NCI-H1048 (cell line): ENCODE measurements around the gene PAQR5.
"Not testable (repeated sequence)": the region's sequence is repeated elsewhere in the genome, so short reads cannot be mapped to it uniquely, and the experiment has no call there.

Experiments
- DNase-seq: peaks from one replicate; lab custom pipeline; 2025; lab: John Stamatoyannopoulos, UW

Gene PAQR5, protein sequence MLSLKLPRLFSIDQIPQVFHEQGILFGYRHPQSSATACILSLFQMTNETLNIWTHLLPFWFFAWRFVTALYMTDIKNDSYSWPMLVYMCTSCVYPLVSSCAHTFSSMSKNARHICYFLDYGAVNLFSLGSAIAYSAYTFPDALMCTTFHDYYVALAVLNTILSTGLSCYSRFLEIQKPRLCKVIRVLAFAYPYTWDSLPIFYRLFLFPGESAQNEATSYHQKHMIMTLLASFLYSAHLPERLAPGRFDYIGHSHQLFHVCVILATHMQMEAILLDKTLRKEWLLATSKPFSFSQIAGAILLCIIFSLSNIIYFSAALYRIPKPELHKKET

DNA sequence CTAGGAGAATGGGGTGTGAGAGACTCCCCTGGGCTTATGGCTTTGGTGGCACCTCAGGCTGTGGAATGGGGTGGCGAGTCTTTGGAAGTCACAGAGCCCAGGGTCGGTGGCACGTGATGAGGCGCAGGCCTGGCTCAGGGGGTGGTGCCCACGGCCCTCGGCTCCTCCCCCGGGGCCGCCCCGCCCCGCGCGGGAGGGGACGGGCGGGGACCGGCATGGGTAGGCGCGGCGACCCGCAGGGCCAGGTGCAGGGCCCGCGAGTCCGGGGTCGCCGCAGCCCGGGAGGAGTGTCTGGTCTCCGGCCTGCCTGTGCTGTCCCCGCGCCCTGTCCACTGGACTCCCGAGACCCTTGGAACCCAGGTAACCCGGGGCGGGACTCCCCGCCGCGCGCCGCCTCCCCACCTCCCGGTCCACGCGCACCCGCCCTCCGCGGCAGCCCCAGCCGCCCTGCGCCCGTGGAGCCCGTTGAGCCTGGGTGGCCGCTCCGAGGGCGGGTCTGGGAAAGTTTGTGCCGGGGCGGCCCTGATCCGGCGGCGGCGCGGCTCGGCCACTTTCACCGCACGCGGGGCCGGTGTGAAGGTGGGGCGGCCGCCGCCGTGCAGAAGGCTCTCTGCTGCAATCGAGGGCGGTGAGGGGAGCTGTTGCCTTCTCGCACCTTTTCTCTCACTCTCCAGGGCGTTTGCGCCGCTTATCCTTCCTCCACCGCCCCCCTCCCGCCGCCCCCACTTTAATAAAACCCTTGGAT, at the start of gene PAQR5:
Gene PAQR5 (plus strand): TSS at position 216 of the 745 bp plus-strand sequence. CDS start 61,169 bp downstream, outside the sequence.
- DNase-seq: peak; percentile 11

DNA sequence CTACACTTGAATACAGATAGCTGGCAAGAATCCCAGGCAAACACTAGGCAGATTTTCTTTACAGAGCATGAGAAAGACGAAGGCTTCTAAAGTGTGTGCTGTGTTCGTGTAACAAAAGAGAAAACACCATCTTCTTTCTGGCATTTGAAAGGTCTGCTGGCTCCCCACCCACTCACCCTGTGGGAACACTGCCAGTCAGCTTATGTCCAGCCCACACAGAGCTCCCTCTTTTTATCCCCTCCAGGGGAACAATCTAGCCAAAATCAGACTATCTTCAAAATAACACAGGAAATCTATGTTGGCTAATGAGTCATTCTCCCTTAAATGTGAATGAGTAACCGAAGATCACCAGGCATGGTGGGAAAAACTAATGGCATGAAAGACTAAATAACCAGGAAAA, 45.6 kb upstream of the PAQR5 start:
- DNase-seq: no peak

DNA sequence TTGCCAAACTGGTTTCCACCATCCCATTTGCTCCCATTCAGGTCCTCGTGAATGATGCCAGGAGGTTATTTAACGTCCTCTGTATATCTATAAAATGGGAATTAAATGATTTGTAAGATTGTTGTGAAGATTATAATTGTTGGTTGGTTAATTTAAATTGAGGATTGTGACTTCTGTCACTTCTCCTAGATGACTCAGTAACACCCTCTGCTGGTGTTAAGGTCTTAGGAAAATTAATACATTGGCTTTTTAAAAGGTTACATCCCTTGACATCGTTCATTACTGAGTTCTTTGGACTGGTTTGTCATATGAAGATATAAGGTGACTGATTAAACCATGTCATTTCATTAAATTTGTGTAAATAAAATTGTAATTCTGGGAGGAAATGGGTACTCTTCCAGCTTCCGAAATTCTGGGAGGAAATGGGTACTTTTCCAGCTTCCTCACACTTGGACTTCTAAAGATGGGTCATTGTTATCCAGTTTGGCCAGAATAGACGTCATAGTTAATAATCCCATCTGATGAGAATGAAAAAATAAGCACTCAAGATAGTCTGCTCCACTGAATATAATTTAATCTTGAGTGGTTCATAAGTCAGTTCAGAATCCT, 33.3 kb upstream of the PAQR5 start:
- no peak for DNase-seq

DNA sequence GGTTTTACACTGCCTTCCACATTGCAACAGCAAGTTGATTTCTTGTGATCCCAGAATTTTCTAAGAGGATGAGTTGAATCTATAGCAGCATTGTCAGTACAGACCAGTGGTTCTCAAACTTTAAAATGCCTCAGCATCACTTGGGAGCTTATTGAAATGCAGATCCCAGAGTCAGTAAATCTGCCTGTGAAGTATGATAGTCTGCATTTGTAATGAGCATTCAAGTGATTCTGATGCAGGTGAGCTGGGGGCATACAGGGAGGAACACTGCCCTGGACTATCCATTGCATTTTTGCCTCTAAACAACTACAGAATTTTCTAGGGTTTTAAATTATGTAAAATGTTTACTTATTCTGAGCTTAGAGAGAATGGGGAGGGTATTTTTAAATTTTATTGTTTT, 27.5 kb upstream of the PAQR5 start:
- no peak for DNase-seq

DNA sequence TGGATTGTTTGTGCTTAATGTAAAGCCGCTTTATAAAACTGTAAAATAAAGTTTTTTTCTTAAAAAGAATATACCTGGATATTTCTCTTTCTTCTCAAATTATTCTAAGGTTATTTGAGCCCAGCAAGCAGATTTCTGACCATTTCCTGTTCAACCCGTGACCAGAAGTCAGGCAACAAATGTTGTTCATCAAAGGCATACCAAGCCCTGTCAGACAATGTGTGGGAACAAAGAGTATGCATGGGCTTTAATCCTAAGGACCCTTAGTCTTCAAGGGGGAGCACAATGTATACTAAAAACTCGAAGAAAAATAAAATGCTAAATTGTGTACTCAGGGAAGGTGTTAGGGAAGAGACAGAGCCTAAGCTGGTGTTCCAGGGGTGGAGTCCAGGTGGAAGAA, 26.6 kb upstream of the PAQR5 start:
- DNase-seq: no peak

DNA sequence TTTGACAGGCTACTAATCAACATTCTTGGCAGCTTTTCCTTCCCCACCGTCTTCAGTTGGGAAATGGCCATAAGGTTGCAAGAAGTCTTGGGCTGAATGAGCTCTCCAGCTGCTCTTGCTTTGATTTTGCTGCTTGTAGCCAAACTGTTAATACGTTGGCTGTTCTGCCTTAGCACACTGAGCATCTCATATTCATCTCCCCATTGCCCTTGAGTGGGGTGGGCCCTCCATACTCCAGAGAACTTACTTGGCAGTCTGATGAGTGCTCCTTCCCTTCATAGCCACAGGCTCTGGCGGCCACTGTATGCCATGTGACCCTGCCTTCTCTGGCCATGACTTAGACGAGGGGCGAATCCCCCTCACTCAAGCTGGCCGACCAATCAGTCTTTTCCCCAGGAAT, 25.8 kb upstream of the PAQR5 start:
- DNase-seq: no peak

DNA sequence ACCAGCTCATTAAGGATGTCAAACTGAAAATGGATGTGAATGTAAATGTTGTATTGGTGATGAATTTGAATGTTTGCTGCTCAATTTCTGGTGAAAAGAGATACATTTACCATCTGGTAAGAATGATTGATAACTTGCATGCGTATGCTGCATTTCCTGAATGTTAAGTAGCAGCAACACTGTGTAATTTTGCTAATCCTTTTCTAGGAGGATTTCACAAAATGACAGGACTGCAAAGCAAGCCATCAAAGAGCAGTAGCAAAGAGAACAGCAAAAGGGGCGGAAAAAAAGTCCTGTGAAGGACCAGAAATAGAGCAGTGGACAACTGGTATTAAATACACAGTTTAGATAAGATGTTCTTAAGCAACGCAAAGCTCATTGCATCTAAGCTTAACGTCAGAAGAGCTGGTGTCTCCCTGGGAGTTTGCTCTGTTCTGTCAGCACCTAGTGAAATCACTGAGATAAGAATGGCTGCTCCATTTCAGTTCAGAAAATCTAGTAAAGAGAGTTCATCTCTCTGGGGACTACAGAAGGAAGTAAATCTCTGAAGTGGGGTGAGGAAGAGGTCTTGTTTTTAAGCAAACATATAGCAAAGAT, 23.5 kb upstream of the PAQR5 start:
- no peak for DNase-seq

DNA sequence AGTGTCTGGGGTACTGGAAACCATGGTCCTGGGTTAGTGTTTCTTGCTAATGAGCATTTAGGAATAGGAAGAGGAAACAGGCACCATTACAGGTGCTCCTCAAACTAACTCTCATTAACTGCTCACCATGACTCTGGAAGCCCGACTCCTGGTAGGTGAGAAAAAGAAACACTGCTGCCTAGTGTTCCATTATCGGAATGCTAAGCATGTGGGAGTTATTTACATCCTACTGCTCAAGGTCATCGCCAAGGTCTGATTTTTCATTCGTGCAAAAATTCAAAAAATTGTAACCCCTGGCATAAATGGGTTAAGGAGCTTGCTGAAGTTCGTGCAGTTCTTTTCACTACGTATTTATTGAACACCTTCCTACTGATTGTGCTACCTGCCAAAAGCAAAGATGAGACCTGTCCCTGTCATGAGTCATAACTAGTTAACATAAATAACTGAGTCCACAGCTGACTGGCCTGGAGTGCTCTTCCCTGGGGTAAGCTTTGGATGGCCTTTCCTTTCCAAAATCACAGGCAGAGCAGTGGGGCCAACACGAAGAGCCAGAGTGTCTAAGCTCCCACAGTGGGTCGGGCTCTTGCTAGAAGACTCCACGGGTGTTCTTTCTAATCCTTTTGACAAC, 22.7 kb upstream of the PAQR5 start:
- DNase-seq: no peak

DNA sequence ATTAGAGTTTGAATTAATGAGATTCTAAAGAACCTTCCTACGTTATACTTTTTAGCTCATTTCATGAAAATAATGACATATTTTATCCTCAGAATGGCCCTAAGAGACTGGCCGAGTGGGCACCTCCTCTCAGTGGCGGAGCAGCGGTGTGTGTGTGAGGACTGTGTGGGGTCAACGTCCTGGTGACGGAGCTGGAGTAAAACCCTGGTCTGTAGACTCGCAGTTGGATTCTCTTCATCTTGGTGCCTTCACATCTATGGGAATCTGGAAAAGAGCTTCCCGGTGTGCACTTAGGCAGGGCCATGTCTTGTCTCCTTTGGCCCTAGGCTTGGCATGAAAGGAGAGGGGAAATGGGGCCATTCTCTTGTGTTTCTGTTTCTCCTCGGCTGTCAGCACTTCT, 21.4 kb upstream of the PAQR5 start:
- no peak for DNase-seq

DNA sequence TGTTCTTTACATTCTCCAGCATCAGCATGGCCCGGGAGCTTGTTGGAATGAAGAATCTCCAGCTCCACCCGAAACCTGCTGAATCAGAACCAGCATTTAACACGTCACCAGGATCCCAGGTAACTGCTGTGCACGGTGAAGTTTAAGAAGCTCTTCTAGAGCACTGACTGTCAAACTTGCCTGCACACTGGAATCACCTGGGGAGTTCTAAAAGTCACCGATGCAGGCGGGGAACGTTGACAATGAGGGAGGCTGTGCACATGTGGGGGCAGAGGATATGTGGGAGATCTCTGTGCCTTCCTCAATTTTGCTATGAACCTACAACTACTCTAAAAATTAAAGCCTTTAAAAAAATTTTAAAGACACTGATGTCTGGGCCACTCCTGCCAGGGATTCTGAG, 19.1 kb upstream of the PAQR5 start:
- no peak for DNase-seq

DNA sequence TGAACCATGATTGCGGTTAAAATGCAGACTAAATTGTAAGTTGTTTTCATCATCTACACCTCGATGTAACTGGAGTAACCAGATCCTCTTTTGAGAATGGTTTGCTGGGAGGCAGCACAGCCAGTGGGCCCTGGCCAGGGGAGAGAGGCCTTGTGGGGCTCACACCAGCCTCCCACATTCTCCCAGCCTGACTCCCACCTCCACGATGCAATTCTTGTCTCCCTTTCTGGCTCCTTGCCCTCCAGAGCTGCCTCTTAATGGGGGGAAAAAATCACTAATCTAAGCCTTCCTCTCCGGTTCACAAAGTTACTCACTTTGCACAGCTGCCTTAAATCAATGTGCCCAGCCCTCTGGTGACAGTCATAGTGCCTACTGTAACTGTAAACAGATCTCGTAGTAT, 17.9 kb upstream of the PAQR5 start:
- DNase-seq: no peak

DNA sequence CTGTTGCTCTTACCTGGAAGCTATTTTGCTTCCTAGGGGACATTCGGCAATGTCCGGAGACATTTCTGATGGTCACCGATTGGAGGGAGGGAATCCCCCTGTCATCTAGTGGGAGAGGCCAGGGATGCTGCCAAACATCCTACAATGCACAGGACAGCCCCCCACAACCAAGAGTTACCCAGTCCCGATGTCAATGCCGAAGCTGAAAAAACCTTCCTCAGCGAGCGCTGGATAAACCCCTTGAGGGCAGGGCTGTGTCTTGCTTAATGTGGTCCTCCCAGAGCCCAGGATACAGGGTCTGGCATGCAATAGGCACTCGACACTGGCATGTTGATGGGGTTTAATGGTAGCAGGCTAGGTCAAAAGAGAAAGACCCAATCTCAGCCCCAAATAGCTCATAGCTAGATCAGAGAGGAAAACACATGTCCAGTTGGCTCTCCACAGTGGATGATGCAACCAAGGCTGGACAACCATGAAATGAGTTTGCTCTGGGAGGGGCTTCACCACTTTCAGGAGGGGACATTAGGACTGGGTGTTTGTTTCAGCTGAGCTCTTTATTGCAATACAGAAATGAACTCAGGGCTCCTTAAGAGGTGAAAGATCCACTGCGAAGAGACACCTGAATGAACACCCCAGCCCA, 16.5 kb upstream of the PAQR5 start:
- no peak for DNase-seq

DNA sequence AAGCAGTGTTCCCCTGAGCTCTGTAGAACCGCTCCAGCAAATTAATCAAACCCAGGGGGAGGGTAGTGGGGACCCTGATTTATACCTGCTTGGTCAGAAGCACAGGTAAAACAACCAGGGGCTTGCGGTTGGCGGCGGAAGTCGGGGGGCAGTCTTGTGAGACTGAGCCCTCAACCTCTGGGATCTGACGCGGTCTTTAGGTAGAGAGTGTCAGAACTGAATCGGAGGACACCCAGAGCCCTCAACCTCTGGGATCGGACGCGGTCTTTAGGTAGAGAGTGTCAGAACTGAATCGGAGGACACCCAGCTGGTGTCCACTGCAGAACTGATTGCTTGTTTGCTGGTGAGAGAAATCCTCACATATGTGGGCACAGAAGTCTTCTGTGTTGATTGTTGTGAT, 12.9 kb upstream of the PAQR5 start:
- no peak for DNase-seq

DNA sequence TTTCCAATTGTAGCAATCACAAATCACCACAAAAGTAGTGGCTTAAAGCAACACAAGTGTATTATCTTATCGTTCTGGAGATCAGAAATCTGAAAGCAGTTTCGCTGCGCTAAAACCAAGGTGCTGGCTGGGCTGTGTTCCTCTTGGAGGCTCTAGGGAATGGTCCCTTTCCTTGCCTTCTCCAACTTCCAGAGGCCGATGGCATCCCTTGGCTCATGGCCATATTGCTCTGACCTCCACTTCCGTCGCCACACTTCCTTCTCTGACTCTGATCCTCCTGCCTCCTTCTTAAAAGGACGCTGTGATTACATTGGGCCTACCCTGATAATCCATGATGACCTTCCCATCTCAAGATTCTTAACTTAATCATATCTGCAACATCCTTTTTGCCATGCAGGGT, 10.7 kb upstream of the PAQR5 start:
- no peak for DNase-seq

DNA sequence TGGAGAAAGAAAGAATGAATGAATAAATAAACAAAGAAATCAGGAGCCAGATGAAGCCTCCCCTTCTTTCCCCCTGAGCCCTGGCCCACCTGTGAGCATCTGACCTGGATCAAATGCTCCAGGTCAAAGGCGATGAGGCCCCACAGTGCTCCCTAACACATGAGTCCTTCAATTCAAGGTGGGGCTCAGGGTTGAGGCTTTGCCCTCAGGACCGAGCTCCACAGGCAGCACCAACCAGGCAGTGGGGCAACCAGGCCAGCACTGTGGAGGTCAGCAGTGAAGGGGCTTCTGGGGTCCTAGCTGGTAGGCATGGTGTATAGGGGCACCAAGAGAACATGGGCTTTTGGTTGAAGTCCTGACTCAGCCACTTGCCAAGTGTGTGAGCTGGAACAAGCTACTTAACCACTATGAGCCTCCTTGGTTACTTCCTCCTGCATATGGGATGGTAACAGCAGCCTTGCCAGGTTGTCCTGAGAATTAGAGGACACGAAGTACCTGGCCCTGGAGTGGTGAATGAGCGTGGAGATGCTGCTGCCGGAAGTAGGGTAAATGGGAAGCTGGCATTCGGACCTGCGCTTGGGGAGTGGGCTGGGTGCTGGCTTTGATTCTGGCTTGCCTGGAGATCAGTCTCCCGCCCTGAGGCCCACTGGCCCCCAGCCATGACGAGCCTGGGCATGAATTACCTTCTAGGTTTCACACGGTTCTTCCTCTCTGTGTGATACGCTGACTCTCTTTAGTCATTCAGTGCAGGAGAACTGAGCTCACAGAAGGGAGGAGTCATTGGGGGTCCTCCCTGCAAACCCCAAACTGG, 10.0 kb upstream of the PAQR5 start:
- no peak for DNase-seq

DNA sequence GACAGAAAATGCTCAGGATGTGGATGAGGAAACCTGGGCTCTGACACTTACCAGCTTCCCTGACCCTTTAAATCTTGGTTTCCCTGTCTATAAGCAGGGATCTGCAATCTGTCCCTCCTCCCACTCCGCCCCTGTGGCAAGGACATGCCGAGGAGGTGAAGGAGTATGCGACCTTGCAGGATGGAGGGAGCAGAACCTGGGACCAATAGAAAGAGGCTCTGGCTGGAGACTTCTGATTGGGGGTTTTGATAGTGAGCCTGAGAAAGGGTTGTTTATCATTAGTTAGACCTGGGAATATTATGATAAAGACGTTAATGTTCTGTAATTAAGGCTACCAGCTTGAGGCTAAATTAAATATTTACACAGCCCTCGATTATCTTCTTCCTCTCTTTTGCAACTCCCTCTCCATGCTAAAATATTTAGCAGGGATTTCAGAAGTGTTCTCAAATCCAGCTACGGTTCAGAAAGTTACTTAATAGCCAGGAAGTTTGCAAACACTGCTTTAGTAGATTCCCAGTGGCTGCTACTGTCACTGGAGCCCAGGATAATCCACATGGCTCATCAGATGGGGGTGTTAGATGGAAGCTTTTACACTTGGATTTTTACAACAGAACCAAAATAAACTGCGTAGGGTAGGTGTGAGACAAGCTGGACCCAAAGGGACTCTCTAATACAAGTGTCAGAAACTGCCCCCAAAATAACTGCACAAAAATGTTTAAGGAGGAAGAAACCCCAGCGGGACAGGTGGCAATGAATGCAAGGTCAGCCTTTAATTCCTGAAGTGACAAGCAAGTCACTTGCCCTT, 9.2 kb upstream of the PAQR5 start:
- DNase-seq: no peak

DNA sequence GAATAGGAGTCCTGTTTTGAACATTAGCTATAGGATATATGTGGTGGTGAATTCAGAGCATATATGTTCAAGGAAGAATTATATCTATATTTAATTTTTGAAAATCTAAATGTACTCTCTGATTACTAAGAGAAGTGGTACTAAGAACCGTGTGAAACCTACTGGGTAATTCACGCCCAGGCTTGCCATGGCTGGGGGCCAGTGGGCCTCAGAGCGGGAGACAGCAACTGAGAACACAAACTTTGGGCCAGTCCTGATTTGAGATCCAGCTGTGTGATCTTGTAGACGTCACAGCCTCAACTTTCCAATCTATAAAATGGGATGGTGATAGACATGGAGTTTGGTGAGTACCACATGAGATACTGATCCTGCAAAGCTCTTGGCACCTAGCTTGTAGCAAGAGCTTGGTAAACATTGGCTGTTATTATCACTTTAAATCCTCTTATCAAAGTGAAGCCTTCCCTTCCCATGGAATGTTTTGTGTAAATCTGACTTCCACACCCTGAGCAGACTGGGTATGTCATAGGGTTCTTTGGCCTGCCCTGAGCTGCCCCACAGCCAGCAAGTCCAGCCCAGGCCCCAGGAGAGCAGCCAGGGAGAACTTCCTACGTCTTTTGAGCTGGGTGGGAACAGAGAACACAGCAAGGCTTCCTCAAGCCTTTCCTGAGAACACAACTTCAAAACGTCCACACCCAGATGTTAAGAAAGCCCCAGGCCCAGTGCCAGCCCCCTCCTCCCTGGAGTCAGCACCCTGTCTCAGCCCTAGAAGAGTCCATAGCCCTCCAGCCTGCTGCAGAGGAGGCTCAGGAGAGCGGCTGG, 8.2 kb upstream of the PAQR5 start:
- no peak for DNase-seq

DNA sequence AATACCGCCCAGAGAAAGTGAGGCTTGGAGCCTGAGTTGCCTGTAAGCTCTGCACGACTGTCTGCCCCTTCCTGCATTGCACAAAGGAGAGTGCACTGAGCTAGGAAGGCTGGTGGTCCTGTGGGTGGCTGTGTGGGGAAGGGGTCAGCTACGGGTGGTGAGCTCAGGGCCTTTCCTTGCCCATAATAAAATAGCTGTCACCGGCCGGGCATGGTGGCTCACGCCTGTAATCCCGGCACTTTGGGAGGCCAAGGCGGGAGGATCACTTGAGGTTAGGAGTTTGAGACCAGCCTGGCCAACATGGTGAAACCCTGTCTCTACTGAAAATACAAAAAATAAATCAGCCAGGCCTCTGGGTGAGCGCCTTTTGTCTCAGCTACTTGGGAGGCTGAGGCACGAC, 7.1 kb upstream of the PAQR5 start:
- not testable (repeated sequence) for DNase-seq

DNA sequence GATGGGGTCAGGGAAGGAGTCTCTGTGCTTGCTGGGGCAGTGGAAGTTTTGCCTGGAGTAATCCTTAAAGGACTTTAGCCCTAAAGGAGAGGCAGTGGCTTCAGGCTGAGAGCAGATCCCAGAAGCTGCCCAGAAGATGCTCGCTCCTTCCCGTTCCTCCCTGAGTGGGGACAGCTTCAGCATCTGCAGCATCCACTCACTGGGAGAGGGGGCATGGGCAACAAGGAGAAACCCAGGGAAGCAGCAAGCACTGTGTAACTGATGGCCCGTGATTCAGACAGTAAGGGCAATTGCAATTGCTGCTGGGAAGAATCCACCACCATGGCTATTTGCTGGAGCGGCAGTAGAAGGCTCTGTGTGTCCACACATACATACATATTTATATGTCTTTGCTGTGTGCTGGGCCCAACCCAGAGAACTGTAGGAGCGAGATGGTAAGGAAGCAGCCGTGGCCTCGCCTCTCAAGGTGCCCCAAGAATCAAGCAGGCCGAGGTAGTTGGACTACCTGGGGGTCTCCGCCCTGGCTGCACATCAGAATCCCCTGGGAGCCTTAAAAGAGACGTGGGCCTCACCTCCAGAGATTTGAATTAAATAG, 5.8 kb upstream of the PAQR5 start:
- no peak for DNase-seq
